Calu3 (cell line): Measurements from ENCODE around the gene ZNF844. TPM values are rescaled to one million over a fixed set of nuclear protein-coding genes. Genes with fewer than 3 reads are reported as not detected.
"Not testable (repeated sequence)": the region's sequence is repeated elsewhere in the genome, so short reads cannot be mapped to it uniquely, and the experiment has no call there.

Source experiments
- BruUV-seq: library from RNA; stranded (reverse); fragments of 400-500 nt; replicated peaks from 2 replicates; lab custom pipeline; 2021; lab: Mats Ljungman, UMichigan
- CTCF ChIA-PET: fragments of 300-600 bp; sonication (Branson Sonifier 250); formaldehyde crosslinking; loops from one replicate; lab custom pipeline; 2022; ENCODE audit warnings: antibody characterized with exemption; lab: Charles Lee
- DNase-seq: peaks from one replicate; pipeline ENCODE4 v3.0.0; 2022
- H3K27ac Mint-ChIP-seq: one replicate; pipeline ENCODE4 v1.8.0; 2022; ENCODE audit warnings: mixed read lengths; ENCODE audit not compliant: unreplicated experiment
- H3K27me3 Mint-ChIP-seq: one replicate; pipeline ENCODE4 v1.8.0; 2022; ENCODE audit warnings: mixed read lengths; ENCODE audit not compliant: unreplicated experiment
- H3K36me3 Mint-ChIP-seq: one replicate; pipeline ENCODE4 v1.8.0; 2022; ENCODE audit warnings: mild to moderate bottlenecking, moderate library complexity, mixed read lengths; ENCODE audit not compliant: insufficient read depth, unreplicated experiment
- H3K4me1 Mint-ChIP-seq: one replicate; pipeline ENCODE4 v1.8.0; 2022; ENCODE audit warnings: mild to moderate bottlenecking, low read depth, mixed read lengths; ENCODE audit not compliant: unreplicated experiment
- H3K4me3 Mint-ChIP-seq: one replicate; pipeline ENCODE4 v1.8.0; 2022; ENCODE audit warnings: mild to moderate bottlenecking, low read depth, moderate library complexity, mixed read lengths; ENCODE audit not compliant: unreplicated experiment
- H3K9me3 Mint-ChIP-seq: one replicate; pipeline ENCODE4 v1.8.0; 2022; ENCODE audit warnings: low read depth, mixed read lengths; ENCODE audit not compliant: unreplicated experiment
- intact Hi-C: fragments of 100-400 bp; cut with micrococcal nuclease; formaldehyde crosslinking; loops from one replicate; pipeline ENCODE4 v1.10.0; 2022; ENCODE audit not compliant: unreplicated experiment
- total RNA-seq: library from RNA; stranded (reverse); gene quantifications from 2 replicates; pipeline ENCODE4 v1.2.3, GENCODE V29; 2022
- TF ChIP-seq, protein P1 (sequence below): fragments of 200-600 bp; IDR thresholded peaks from one replicate; pipeline ENCODE4 v1.8.0; 2022; ENCODE audit warnings: antibody characterized with exemption; ENCODE audit not compliant: unreplicated experiment

ZNF844 gene
- total RNA-seq, 1 experiment from 2014 or later: not detected

- intact Hi-C loops: no loop called here
- DNase-seq: no peak
- Mint-ChIP-seq H3K4me1 (no peaks in the 10 kb centered on the region), H3K27me3 (no peaks in the 10 kb centered on the region), H3K36me3 (no peaks in the 10 kb centered on the region), H3K4me3 (no peak overlapping the region), H3K27ac (no peak overlapping the region), H3K9me3 (peaks cover 5% of the 10 kb centered on the region)
- TF ChIP-seq, protein P1, sequence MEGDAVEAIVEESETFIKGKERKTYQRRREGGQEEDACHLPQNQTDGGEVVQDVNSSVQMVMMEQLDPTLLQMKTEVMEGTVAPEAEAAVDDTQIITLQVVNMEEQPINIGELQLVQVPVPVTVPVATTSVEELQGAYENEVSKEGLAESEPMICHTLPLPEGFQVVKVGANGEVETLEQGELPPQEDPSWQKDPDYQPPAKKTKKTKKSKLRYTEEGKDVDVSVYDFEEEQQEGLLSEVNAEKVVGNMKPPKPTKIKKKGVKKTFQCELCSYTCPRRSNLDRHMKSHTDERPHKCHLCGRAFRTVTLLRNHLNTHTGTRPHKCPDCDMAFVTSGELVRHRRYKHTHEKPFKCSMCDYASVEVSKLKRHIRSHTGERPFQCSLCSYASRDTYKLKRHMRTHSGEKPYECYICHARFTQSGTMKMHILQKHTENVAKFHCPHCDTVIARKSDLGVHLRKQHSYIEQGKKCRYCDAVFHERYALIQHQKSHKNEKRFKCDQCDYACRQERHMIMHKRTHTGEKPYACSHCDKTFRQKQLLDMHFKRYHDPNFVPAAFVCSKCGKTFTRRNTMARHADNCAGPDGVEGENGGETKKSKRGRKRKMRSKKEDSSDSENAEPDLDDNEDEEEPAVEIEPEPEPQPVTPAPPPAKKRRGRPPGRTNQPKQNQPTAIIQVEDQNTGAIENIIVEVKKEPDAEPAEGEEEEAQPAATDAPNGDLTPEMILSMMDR: no peak
- CTCF ChIA-PET: no interaction called here
- BruUV-seq: no TSS peak
Measured at GRCh38 chr19:12075538-12076139, 11.1 kb downstream of the ZNF844 start.

GRCh38 chr19:12076331-12076730, 11.8 kb downstream of the ZNF844 start:
- H3K27ac Mint-ChIP-seq, H3K36me3 Mint-ChIP-seq, H3K4me1 Mint-ChIP-seq, H3K4me3 Mint-ChIP-seq, intact Hi-C loops, BruUV-seq, H3K9me3 Mint-ChIP-seq, CTCF ChIA-PET, H3K27me3 Mint-ChIP-seq, DNase-seq: not testable (repeated sequence)

DNA sequence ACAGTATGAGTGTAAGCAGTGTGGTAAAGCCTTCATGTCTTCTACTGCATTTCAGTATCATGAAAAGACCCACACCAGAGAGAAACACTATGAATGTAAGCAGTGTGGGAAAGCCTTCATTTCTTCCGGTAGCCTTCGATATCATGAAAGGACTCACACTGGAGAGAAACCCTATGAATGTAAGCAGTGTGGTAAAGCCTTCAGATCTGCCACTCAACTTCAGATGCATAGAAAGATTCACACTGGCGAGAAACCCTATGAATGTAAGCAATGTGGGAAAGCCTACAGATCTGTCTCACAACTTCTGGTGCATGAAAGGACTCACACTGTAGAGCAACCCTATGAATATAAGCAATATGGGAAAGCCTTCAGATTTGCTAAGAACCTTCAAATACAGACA, 12.8 kb downstream of the ZNF844 start:
- no peak overlapping the region for H3K4me3 Mint-ChIP-seq
- no peak for DNase-seq
- H3K27me3 Mint-ChIP-seq: no peaks in the 10 kb centered on the region
- TF ChIP-seq, protein P1: no peak
- CTCF ChIA-PET: no interaction called here
- peaks cover 5% of the 10 kb centered on the region for H3K9me3 Mint-ChIP-seq
- BruUV-seq: no TSS peak
- no peaks in the 10 kb centered on the region for H3K4me1 Mint-ChIP-seq
- no peak overlapping the region for H3K27ac Mint-ChIP-seq
- intact Hi-C loops: no loop called here
- no peaks in the 10 kb centered on the region for H3K36me3 Mint-ChIP-seq

DNA sequence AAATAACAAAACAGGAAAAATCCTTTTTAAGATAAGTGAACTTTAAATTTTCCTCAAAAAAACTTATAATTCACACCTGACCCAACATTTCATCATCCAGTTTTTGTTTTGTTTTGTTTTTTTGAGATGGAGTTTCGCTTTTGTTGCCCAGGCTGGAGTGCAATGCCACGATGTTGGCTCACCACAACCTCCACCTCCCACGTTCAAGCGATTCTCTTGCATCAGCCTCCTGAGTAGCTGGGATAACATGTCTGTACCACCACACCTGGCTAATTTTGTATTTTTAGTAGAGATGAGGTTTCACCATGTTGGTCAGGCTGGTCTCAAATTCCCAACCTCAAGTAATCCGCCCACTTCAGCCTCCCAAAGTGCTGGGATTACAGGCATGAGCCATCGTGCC, 18.8 kb downstream of the ZNF844 start:
- DNase-seq, H3K9me3 Mint-ChIP-seq, BruUV-seq, H3K27me3 Mint-ChIP-seq, intact Hi-C loops, H3K36me3 Mint-ChIP-seq, H3K4me3 Mint-ChIP-seq, H3K4me1 Mint-ChIP-seq, H3K27ac Mint-ChIP-seq: not testable (repeated sequence)
- CTCF ChIA-PET: interaction anchor here (0.6 kb wide), 1 partner anchor 44 kb away, joined by 4 read pairs; no protein-coding TSS in a partner anchor

GRCh38 chr19:12085074-12085818, 20.7 kb downstream of the ZNF844 start:
- Mint-ChIP-seq H3K36me3 (no peaks in the 10 kb centered on the region), H3K27ac (no peak overlapping the region), H3K4me3 (no peak overlapping the region), H3K27me3 (no peaks in the 10 kb centered on the region), H3K9me3 (peaks cover 2% of the 10 kb centered on the region), H3K4me1 (no peaks in the 10 kb centered on the region)
- no TSS peak for BruUV-seq
- no peak for DNase-seq
- TF ChIP-seq, protein P1: no peak
- CTCF ChIA-PET: no interaction called here
- intact Hi-C loops: no loop called here
